GM18498 (cell line): Measurements from ENCODE around the gene ATP10B.
A peak's percentile ranks its signal among the peaks of the same experiment; 100 is the strongest.

ENCODE experiments used
- ATAC-seq: cut with Tn5 transposase; IDR thresholded peaks from one replicate; pipeline ENCODE4 v1.9.1; 2021; ENCODE audit warnings: mild to moderate bottlenecking, moderate library complexity; ENCODE audit not compliant: unreplicated experiment

Gene ATP10B

DNA sequence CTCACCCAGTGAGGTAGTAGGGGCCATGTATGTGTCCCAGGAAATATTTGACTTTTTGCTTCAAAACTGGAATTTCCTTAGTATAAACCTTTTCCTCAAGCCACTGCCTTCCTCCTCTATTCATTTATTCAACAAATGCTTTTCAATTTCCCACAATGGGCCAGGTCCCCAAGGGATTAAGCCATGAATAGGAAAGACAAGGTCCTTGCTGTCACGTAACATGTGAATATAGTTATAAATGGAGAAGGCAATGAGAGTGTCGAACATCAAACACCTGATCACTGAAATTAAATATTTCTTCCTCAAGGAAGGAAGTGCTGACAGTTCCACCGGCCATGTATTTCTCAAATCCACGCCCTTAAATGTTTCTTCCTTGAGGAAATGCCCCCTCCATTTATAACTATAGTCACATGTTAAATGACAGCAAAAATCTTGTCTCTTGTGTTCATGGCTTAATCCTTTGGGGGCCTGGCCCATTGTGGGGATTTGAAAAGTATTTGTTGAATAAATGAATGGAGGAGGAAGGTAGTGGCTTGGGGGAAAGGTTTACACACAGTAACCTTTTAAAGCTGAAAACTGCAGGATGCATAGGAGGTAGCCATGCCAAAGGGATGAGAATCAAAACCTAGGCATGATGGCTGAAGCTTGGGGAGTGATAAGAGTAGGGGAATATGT is 284.8 kb downstream of the ATP10B start:
- no peak for ATAC-seq

DNA sequence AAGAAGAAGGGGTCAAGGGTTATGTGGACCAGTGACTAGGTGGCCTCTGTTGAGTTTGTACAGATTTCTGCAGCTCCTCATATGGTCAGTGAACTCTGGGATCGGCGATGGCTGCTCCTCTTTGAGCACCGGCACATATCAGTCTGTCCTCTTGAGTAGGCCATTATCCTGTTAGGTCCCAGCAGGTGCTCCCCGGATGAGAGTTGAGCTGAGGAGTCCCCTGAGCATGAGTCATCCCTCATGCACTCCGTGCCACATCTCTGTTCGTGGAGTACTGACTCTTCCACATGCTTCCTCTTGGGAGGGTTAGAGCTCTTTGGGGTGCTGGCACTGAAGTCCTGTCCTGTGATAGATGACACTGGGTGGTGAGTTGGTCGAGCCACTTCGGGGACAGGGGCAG is 286.6 kb downstream of the ATP10B start:
- ATAC-seq = no peak

DNA sequence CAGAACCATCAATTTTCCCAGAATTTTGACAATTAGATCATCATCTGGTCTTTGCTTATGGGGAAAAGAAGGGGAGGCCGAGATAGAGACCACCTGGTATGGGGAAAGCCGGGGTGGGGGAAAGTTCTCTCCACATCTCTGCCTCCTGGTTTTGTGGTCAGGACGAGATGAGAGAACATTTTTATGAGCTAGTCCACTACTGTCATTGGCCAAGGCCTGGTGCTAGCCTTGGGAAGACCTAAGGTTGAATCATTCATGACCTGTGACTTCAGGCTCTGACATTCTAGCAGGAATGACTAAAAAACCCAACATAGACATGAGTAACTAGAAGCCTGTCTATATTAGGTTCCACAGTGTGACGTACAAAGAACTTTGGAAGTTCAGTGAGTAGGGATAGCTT is 295.2 kb downstream of the ATP10B start:
- no peak for ATAC-seq

DNA sequence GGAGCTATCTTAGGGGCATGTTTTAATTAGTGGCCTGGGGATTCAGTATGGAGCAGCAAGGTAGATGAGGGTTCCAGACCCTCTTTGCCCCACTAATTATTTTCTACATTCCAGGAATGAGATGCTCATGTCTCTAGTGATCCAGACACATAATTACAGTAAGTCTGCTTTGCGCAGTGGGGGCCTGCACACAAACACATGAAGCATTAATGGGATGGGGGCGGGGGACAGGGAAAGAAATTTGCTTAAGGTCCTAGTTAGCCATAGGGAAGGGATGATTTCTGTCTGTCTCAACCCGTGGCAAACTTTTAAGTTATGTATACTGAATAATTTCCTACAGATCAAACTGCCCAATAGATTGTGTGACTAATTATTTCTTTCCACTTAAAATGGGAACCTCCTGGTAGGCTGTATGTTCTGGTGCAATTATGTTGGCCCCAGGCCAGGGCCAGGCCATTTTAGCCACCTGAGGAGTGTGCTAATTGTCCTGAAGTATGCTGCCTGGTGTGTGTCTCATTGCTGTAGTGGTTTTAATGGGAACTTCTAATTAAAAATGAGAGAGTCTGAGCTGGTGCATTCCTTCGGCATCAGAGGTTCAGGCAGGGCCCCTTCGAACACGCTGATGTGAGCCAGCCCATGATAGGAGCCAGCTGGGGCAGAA is 295.9 kb downstream of the ATP10B start:
- ATAC-seq = no peak

DNA sequence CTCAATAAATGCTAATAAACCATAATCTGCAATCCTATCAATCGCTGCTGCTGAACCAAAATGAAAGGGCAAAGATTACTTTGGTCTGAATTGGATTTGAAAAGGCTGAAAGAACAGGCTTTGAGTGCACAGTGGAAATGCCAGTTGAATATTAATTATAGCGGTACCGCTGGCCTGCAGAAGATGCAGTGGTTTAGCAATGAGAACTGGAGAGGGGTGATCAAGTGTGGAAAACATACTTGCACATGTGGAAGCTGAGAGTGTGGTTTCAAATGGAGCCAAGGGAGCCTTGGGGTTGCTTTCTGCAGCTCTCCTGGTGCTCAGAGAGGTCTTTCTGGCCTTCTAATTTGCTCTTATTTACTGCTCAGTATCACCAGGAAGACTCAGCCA is 296.4 kb downstream of the ATP10B start:
- ATAC-seq = no peak

DNA sequence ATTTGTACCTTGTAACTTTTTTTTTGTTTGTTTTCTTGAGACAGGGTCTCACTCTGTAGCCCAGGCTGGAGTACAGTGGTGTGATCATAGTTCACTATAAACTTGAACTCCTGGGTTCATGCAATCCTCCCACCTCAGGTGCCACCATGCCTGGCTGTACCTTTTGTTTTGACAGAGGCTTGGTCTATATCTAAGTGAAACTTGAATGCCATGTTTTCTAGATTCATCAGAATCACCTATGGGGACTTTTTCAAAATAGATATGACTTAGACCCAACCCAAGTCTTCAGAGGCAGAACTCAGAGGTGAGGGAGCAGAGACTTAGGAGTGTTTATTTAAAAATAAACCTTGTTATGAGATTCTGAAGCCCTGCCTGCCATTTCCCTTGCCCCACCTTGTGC is 301.9 kb downstream of the ATP10B start:
- ATAC-seq = no peak

DNA sequence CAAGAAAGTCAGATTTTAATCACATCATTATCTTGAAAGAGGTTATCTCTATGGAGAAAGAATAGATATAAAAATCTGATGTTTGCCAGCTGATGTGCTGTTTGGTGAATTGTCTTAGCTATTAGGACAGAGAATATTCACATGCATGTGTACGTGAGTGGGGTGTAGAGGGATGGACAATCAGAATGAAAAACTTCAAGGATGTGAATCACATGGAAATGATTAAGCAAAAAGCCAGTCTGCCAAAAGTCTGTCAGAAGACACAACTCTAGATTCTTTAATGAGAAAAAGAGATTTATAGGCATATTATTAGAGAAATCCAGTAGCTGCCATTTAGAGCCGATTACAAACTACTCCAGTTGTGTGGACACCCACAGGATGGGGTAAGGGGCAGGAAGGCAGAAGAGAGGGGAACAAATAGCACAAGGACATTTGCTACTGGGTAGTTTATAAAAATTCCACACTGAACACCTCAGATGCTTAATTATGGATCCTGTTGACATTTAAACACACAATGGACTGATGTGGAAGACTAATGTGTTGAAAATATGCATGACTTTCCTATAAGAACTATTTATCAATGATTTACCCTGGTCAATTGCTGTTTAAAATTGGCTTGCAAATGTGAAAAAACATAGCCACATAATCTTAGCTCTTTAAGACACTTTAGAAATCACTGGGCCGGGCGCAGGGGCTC is 302.9 kb downstream of the ATP10B start:
- ATAC-seq = no peak

DNA sequence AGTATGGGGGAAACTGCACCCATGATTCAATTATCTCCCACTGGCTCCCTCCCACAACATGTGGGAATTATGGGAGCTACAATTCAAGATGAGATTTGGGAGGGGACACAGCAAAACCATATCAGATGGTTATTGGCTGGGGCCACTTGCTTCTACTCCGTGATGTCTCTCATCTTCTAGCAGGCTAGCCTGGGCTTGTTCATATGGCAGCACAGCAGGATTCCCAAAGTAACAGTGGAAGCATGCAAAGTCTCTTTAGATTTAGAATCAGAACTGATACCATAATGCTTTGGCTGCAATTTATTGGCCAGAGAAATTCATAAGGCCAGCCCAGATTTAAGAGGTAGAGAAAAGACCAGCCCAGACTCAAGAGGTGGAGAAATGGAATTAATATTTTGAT is 304.1 kb downstream of the ATP10B start:
- no peak for ATAC-seq

DNA sequence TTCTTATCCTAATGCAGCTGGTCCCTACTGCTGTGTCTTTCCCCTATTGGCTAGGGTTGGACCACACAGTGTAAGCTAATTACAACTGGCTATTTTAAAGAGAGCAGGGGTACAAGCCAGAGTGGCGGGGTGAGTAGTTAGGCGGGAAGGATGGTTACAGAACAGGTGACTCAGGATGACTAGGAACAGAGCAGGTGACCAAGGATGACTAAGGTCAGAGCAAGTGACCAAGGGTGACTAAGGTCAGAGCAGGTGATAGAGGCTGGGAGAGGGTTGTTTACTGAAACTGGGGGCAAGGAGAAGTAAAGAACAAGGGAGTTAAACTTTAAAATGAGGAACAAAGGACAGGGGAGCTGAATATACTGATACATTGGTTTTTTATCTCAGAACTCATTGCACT is 304.9 kb downstream of the ATP10B start:
- ATAC-seq = no peak

DNA sequence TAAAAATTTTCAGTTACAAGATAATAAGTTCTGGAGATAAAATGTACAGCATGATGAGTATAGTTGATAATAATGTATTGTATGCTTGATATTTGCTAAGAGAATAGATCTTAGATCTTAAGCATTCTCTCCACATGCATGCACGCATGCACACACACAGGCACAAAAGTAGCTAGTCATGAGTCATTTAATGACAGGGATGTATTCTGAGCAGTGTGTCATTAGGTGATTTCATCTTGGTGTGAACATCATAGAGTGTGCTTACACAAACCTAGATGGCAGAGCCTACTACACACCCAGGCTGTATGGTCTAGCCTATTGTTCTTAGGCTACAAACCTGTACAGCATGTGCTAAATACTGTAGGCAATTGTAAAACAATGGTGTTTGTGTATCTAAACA is 306.2 kb downstream of the ATP10B start:
- ATAC-seq = no peak

DNA sequence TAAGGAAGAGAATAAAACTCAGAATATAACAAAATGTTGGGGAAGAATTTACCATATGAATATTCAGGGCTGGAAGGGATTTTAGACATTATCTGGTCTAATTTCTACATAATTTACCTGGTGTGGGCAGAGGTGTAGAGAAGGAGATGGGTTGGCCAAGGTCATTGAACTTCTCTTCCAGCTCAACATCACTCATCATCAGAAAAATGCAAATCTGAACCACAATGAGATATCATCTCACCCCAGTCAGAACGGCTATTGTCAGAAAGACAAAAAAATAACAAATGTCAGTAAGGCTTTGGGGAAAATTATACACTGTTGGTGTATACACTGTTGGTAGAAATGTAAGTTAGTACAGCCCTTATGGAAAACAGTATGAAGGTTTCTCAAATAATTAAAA is 308.6 kb downstream of the ATP10B start:
- ATAC-seq = no peak

DNA sequence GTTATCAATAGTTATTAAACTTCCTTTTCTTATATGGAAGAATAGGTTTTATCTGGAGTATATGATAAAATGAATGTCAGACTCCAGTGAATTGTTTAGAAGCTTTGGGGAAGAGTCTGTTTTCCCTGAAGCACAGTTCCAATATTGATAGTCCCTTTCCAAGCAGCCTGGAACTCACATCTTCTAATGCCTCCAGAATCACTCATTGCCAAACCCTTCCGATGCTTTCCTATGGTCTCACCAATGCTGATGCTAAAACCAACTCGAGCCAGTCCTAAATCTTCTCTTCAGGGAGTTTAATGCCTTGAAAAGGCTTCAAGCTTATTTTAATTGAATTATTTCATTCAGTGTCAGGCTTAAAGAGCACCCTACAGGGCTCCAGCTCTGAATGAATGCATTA is 309.2 kb downstream of the ATP10B start:
- ATAC-seq = no peak

DNA sequence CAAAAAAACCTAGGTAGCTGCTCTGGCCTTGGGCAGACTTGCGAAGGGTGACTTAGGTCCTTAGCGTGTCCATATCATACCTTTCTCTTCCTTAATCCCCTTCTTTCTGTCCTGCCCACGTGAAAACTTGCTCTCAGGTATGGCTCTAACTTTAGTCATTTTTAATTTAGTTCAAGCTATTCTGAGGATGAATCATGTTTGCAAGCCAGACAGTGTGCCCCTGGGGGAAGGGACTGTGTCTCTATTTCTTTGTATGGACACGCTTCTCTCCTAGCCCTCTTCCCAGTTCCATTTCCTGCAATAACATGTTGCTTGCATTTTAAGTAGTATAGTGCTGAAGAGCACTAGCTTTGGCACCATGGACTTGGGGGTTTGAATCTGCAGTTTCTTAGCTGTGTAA is 309.7 kb downstream of the ATP10B start:
- ATAC-seq = no peak

DNA sequence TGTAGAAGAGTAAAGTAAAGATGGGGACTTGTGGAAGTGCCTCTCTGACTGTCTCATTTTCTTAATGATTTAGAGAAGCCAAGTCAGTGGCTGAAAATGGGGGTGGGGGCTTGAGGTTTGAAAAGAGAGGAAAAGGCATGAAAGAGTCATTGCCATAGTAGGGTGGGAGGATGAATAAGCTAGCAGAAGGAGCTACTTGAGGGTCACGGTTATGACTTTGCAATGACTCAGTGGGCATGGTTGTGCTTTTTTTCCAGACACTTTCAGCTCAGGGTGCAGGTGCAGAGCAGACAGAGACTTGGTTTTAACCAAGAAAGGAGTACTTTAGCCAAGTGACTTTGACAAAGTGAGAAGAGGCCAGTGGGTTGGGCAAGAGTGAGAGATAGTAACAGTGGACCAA is 312.6 kb downstream of the ATP10B start:
- ATAC-seq = peak; percentile 45

DNA sequence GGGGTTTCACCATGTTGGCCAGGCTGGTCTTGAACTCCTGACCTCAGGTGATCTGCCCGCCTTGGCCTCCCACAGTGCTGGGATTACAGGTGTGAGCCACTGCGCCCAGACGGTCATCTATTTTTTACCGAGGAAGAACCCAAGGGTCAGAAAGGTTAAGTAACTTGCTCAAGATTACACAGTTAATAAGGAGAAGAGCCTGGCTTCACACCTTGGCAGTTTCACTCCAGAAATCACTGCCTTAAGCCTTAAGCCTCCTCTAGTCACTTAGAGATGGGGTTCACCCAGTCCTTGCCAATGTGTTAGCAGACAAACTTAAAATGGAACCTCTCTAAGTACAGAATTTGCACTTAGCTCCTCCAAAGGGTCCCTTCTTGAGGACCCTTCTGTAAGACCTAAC is 314.1 kb downstream of the ATP10B start:
- no peak for ATAC-seq

DNA sequence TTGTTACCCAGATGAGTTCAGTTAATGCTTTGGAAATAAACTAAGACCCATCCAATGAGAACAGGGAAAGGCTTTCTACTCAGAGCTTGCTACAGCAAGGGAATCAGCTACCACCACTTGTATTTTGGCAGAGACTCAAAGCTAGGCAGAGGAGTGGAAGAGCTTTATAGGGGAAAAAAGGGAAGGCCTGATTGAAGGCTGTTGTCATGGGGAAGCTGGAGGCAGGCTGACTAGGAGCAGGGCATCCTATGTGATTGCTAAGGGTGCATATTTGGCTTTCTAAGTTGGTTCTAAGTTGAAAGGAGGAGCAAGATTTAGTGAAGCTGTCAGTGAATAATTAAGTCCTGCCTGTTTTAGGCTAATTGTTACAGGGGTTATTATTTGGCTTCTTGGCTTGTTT is 314.9 kb downstream of the ATP10B start:
- ATAC-seq = no peak

DNA sequence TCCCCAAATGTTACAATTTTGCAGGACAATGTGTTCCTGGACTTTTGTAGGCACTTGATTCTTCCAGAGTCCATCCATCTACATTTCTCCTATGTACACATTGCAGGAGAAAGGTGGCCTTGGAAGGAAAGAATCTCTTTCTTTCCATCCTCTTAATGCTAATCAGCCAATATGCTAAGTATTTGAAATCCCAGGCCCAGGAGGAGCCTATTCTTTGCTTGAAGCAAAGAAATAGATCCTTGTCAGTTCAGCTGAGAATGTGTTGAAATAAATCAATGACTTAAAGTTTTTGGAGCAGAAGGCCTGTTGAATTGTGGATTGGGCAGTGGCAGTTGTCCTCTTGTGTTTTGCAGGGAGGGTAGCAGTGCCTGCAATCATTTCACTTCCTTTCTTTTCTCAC is 317.1 kb downstream of the ATP10B start:
- ATAC-seq = no peak

DNA sequence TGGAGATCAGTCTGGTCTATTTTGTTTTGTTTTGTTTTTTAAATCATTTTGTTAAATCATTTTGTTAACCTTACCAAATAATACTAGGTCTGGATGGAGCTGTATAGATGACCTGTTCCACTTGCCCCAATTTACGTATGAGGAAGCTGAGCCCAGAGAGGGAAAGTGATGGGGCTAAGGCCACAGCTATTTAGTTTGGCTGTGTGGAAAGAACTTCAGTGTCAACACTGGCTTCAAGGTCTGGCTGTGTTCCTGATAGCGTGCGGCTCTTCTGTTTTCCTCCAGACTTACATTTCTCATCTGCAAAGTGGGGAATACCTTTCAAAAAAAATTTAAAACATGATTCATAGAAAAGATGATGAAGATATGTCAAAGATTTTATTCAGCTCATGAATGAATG is 317.9 kb downstream of the ATP10B start:
- ATAC-seq = no peak

DNA sequence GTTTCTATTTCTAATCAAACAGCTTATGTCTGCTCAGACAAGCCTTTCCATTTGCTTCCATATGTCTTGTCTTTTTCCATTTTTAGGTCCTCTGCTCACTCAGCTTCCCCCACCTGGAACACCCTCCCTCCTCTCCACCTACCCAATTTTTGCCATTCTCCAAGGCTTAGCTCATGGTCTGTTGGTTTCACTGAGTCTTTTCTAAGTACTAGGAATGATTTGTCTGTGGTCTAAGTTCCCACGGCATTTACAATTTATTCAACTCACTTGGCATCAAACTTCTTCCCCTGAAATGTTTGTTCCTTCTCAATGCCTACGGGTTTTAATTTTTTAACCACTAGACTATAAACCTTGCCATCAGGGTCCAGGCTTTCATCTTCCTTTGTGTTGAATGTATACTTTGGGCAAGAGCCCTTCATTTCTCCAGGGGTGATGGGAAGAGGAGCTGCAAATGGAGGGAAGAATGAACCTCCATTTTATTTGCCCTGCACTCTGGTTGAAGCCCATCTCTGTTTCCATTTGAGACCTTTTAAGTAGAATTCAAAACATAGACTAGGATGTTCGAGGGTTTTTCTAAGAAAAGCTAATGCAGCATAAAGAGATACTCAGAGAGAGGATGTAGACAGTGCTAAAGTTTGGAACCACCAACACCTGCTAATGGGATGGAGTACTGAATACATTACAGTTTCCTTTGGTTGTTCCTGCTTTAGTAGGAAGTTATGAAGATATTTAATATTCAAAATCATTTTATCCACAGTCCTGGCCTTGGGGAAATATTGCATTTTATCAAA is 326.3 kb downstream of the ATP10B start:
- ATAC-seq = no peak

DNA sequence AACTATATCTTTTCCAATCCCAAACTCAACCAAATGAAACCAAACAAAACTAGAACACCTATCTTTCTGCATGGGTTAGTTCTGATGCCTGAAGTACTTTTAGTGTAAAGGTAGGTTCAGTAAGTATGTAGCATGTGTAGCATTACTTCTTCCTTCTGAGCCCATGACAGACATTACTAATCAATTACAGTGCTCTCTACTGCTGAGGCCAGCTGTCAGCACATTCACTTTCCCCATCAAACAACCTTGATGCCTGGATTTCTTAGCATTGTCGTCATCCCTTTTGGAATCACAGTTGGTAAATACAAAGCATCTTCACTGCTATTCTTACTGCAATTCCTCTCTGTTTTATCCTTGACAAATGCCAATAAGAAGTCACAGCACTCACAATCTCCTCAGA is 327.2 kb downstream of the ATP10B start:
- ATAC-seq = no peak

DNA sequence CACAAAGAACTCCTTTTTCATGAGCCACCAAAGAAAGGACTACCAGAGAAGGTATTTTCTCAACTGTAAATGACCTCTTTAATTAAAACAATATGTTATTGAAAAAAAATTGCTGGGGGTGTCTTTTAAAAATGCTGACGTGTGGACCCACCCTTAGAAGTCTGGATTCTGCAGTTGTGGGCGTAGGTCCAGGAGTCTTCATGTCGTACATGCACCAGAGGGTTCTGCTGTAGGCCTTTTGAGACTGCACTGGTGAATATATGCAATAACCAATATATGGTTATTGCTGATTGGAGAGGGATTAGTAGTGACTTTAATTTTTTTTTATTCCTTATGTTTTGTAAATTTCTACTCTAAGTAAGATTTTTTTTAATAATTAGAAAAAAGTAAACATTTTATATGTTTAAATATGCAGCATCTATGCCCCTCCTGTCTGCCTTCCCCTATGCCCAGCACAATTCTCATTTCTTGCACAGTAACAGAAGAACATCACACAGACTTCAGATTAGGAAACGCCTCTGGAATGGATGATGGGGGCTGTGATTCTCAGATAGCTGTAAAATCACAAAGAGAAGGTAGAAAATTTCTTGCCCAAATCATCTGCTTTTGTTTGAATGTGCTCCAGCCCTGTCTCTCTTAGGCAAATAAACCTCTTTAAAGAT is 328.4 kb downstream of the ATP10B start:
- ATAC-seq = no peak
